HL-60 (cell line): ENCODE data around the gene POLR1H.

Experiments used
- CTCF ChIP-seq: IDR thresholded peaks from one replicate; pipeline ENCODE4 v1.5.1; 2011; ENCODE audit warnings: low read length, control low read depth, inconsistent platforms; ENCODE audit not compliant: insufficient read depth
- POLR2AphosphoS5 ChIP-seq: IDR thresholded peaks from 2 replicates; pipeline ENCODE4 v1.6.1; 2012; ENCODE audit warnings: low read depth
- SPI1 ChIP-seq: IDR thresholded peaks from 2 replicates; pipeline ENCODE4 v1.6.1; 2012; ENCODE audit warnings: low read depth, mild to moderate bottlenecking, borderline replicate concordance

GRCh38 chr6:30029588-30029987 lies 31.5 kb upstream of the POLR1H start:
- TF ChIP-seq CTCF (no peak), SPI1 (peak; percentile 68), POLR2AphosphoS5 (no peak)
